RWPE2 (cell line): ENCODE measurements around the gene WWP2.

Experiments
- ATAC-seq: fragments of 200-7000 bp; cut with Tn5 transposase; 3 replicates; pipeline ENCODE4 v1.9.1; 2021; ENCODE audit warnings: low read depth
- DNase-seq: peaks from one replicate; pipeline ENCODE4 v3.0.0-alpha.2; 2020; ENCODE audit warnings: low spot score
- H3K27ac ChIP-seq: fragments of 450-650 bp; 2 replicates; pipeline ENCODE4 v1.5.1; 2017; ENCODE audit warnings: mild to moderate bottlenecking; ENCODE audit not compliant: poor library complexity, severe bottlenecking
- H3K27me3 ChIP-seq: fragments of 250-450 bp; sonication (Bioruptor Pico); 2 replicates; pipeline ENCODE4 v1.5.1; 2021; ENCODE audit warnings: mild to moderate bottlenecking, moderate library complexity; ENCODE audit not compliant: insufficient read depth, poor library complexity, severe bottlenecking
- H3K36me3 ChIP-seq: fragments of 250-450 bp; sonication (Bioruptor Pico); 2 replicates; pipeline ENCODE4 v1.5.1; 2020; ENCODE audit warnings: low read depth, mild to moderate bottlenecking, moderate library complexity
- H3K4me1 ChIP-seq: fragments of 250-450 bp; sonication (Bioruptor Pico); 2 replicates; pipeline ENCODE4 v1.5.1; 2021; ENCODE audit warnings: mild to moderate bottlenecking, moderate library complexity; ENCODE audit not compliant: insufficient read depth, poor library complexity, severe bottlenecking
- H3K4me3 ChIP-seq: fragments of 250-450 bp; sonication (Bioruptor Pico); 2 replicates; pipeline ENCODE4 v1.5.1; 2021; ENCODE audit warnings: mild to moderate bottlenecking, moderate library complexity; ENCODE audit not compliant: severe bottlenecking
- H3K9me3 ChIP-seq: fragments of 250-450 bp; sonication (Bioruptor Pico); 2 replicates; pipeline ENCODE4 v1.5.1; 2021; ENCODE audit warnings: mild to moderate bottlenecking, moderate library complexity; ENCODE audit not compliant: severe bottlenecking
- TF ChIP-seq, protein P1 (sequence below): fragments of 450-650 bp; IDR thresholded peaks from one replicate; pipeline ENCODE4 v1.5.1; 2017; ENCODE audit warnings: mild to moderate bottlenecking, moderate library complexity; ENCODE audit not compliant: poor library complexity, severe bottlenecking

WWP2 gene

DNA sequence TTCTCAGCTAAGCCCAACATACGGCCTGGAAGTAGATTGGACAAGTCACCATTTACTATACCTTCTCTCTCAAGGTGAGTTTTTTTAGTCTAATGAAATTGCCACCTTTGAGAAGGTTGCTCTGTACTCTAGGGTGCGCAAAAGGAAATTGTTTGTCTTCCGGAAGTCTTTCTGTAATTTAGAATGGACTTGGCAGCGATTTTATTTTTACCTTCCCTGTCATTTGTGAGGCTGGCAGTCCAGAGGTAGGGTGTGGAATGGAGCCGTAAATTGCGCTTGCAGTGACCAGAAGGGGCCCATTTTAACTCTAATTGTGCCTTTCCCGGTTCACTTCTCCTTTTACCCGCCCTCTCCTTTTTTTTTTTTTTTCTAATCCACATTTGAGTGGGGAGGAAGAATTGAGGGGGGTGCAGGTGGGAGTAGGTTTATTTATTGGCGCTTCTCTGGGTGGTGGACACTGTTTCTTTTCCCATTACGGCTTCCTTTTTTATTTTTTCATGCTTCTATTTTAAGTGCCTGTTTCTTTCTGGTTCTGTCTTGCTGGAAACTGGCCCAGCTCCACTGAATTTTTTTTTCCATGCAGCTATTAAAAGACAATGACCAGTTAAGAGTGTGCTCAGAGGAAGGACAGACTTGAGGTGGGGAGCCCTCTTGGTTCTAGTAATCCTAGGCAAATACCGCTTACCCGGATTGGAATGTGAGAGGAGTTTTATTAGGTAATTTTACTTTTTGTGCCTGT, 99.3 kb downstream of the WWP2 start:
- H3K27me3 ChIP-seq: no peaks in the 10 kb centered on the region
- no peaks in the 10 kb centered on the region for H3K36me3 ChIP-seq
- no peaks in the 10 kb centered on the region for H3K9me3 ChIP-seq
- TF ChIP-seq, protein P1, sequence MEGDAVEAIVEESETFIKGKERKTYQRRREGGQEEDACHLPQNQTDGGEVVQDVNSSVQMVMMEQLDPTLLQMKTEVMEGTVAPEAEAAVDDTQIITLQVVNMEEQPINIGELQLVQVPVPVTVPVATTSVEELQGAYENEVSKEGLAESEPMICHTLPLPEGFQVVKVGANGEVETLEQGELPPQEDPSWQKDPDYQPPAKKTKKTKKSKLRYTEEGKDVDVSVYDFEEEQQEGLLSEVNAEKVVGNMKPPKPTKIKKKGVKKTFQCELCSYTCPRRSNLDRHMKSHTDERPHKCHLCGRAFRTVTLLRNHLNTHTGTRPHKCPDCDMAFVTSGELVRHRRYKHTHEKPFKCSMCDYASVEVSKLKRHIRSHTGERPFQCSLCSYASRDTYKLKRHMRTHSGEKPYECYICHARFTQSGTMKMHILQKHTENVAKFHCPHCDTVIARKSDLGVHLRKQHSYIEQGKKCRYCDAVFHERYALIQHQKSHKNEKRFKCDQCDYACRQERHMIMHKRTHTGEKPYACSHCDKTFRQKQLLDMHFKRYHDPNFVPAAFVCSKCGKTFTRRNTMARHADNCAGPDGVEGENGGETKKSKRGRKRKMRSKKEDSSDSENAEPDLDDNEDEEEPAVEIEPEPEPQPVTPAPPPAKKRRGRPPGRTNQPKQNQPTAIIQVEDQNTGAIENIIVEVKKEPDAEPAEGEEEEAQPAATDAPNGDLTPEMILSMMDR: no peak
- H3K27ac ChIP-seq: no peak overlapping the region
- no peak for ATAC-seq
- DNase-seq: no peak
- H3K4me1 ChIP-seq: no peaks in the 10 kb centered on the region
- no peak overlapping the region for H3K4me3 ChIP-seq

DNA sequence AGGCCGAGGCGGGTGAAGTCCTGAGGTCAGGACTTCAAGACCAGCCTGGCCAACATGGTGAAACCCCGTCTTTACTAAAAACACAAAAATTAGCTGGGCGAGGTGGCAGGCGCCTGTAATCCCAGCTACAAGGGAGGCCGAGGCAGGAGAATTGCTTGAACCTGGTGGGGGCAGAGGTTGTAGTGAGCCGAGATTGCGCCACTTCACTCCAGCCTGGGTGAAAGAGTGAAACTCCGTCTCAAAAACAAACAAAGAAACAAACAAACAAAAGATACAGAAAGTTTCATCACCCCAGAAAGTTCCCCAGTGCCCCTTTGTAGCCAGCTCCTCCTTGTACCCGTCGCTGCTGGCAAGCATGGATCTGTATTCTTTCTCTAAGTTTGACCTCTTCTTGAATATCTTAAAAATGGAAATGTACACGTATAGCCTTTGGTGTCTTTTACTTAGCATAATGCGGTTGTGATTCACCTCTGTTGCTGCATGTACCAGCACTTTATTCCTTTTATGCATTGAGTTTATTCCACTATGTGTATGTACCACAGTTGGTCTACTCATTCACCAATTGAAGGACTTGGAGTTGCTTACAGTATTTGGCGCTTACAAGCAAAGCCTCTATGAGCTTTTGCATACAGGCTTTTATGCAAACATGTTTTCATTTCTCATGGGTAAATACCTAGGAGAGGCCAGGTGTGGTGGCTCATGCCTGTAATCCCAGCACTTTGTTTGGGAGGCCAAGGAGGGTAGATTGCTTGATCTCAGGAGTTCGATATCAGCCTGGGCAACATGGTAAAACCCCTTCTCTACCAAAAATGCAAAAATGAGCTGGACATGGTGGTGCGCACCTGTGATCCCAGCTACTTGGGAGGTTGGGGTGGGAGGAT, 101.5 kb downstream of the WWP2 start:
- Histone ChIP-seq H3K9me3 (no peaks in the 10 kb centered on the region), H3K27me3 (no peaks in the 10 kb centered on the region), H3K27ac (no peak overlapping the region), H3K4me1 (no peaks in the 10 kb centered on the region), H3K36me3 (no peaks in the 10 kb centered on the region), H3K4me3 (no peak overlapping the region)
- no peak for DNase-seq
- TF ChIP-seq, protein P1: no peak
- no peak for ATAC-seq

DNA sequence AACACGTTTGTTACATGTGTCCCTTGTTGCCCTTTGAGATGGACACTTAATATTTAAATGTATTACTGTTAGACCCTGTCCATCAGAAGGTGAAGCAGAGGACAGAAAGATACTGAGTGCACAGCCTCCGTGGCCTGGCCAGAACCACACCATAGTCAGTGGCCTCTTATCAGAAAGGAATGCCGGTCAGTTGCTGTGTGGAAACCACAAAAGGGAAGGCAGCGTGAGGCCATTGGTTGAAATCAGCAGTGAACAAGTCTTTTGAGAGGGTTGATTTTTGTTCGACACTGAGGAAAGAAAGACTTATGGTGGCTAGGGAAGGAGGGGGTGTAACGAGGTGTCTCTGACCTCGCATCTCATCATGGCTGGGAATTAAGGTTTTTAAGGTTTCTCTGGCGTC, 103.6 kb downstream of the WWP2 start:
- no peak overlapping the region for H3K27ac ChIP-seq
- TF ChIP-seq, protein P1: no peak
- no peak for DNase-seq

DNA sequence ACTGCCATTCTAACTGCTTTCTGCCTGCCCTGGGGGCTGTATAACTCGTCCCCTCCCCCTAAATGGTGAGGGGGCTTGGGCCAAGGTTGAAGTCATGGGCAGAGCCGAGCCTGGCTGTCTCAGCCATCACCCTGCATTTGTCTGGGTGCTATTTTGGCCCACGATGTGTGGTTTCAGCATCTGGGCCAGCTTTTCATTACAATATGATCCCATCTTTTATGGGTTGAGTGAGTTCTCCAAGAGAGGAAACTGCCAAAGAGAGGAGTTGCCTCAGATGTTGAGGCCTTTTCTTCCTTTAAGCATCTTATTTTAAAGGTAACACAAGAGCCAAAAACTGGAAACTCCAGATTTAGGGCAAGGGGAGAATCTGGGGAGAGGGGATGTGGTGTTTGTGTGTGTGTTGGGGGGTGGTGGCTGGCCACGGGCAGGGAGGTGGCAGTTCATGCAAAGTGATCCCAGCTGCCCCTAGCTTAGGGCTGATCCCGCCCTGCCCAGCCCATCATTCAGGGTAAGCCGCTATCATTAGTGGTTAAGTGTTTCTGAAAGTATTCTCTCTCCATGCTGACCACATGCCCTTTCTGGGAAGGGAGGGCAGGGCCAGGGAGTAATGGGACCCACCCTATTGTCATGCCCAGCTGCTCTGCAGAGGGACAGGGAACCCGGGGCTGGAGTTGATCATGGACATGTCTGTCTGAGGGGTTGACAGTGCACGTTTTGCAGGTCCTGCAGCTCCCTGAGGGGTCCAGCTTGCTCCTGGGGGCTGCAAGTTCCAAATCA, 105.8 kb downstream of the WWP2 start:
- H3K9me3 ChIP-seq: no peaks in the 10 kb centered on the region
- no peak overlapping the region for H3K4me3 ChIP-seq
- no peaks in the 10 kb centered on the region for H3K27me3 ChIP-seq
- no peak overlapping the region for H3K27ac ChIP-seq
- peaks cover 3% of the 10 kb centered on the region; the same call in 1 of the 2 replicates for H3K36me3 ChIP-seq
- TF ChIP-seq, protein P1: no peak
- no peak for DNase-seq
- peaks cover 2% of the 10 kb centered on the region for H3K4me1 ChIP-seq
- no peak for ATAC-seq

More for the DNA sequence above, 103.6 kb downstream of the WWP2 start:
- H3K27me3 ChIP-seq: no peaks in the 10 kb centered on the region
- no peaks in the 10 kb centered on the region for H3K4me1 ChIP-seq
- no peaks in the 10 kb centered on the region for H3K9me3 ChIP-seq
- H3K4me3 ChIP-seq: no peak overlapping the region
- H3K36me3 ChIP-seq: no peaks in the 10 kb centered on the region
- ATAC-seq: no peak
